Measurements from ENCODE around the gene NCK2.

GRCh38 chr2:105854972-105855371 lies 110.3 kb downstream of the NCK2 start:
- TF ChIP-seq CTCF (IDR thresholded peaks at IDR 0.05) (no peak), POLR2AphosphoS5 (IDR thresholded peaks at IDR 0.05) (no peak), POLR2A (IDR thresholded peaks at IDR 0.05) (no peak)

Data from prostate gland (tissue), 2 donors.